H9 (cell line): ENCODE data around the gene IER5. TPM values are rescaled to one million over a fixed set of nuclear protein-coding genes. Genes with fewer than 3 reads are reported as not detected.

ENCODE experiments used
- DNase-seq: peaks from one replicate; pipeline ENCODE4 v3.0.0-alpha.2; 2017
- H2AFZ ChIP-seq: one replicate; pipeline ENCODE4 v1.6.1; 2013; ENCODE audit warnings: mild to moderate bottlenecking, low read length, control low read depth, moderate library complexity
- H2AK5ac ChIP-seq: 2 replicates; pipeline ENCODE4 v1.6.1; 2013; ENCODE audit warnings: low read length, control low read depth, mixed read lengths; ENCODE audit not compliant: insufficient read length
- H2BK120ac ChIP-seq: one replicate; pipeline ENCODE4 v1.6.1; 2013; ENCODE audit warnings: low read depth, mild to moderate bottlenecking, low read length, control low read depth, inconsistent platforms; ENCODE audit not compliant: poor library complexity, severe bottlenecking
- H2BK12ac ChIP-seq: 2 replicates; pipeline ENCODE4 v1.6.1; 2013; ENCODE audit warnings: low read length, control low read depth, mixed read lengths, low read depth; ENCODE audit not compliant: insufficient read length
- H2BK15ac ChIP-seq: 2 replicates; pipeline ENCODE4 v1.6.1; 2013; ENCODE audit warnings: low read depth, low read length, control low read depth
- H2BK20ac ChIP-seq: one replicate; pipeline ENCODE4 v1.6.1; 2013; ENCODE audit warnings: low read depth, mild to moderate bottlenecking, low read length, control low read depth, inconsistent platforms; ENCODE audit not compliant: poor library complexity, severe bottlenecking
- H2BK5ac ChIP-seq: 2 replicates; pipeline ENCODE4 v1.6.1; 2013; ENCODE audit warnings: low read length, control low read depth, mixed read lengths; ENCODE audit not compliant: insufficient read length
- H3K14ac ChIP-seq: 2 replicates; pipeline ENCODE4 v1.6.1; 2013; ENCODE audit warnings: low read length, control low read depth; ENCODE audit not compliant: insufficient read depth
- H3K18ac ChIP-seq: 2 replicates; pipeline ENCODE4 v1.6.1; 2013; ENCODE audit warnings: low read depth, mild to moderate bottlenecking, mixed read lengths, low read length, control low read depth; ENCODE audit not compliant: insufficient read length
- H3K23ac ChIP-seq: 2 replicates; pipeline ENCODE4 v1.6.1; 2013; ENCODE audit warnings: low read length, control low read depth, mixed read lengths, low read depth; ENCODE audit not compliant: insufficient read length
- H3K23me2 ChIP-seq: 2 replicates; pipeline ENCODE4 v1.6.1; 2013; ENCODE audit warnings: low read depth, mild to moderate bottlenecking, mixed read lengths, low read length, control low read depth; ENCODE audit not compliant: insufficient read length, poor library complexity, severe bottlenecking
- H3K27ac ChIP-seq: 2 replicates; pipeline ENCODE4 v1.5.1; 2013; ENCODE audit warnings: low read length, control low read depth, mixed read lengths, low read depth; ENCODE audit not compliant: insufficient read length
- H3K27me3 ChIP-seq: 2 replicates; pipeline ENCODE4 v1.6.1; 2013; ENCODE audit warnings: low read length, control low read depth, inconsistent platforms; ENCODE audit not compliant: insufficient read depth
- H3K4ac ChIP-seq: 2 replicates; pipeline ENCODE4 v1.6.1; 2013; ENCODE audit warnings: low read depth, mild to moderate bottlenecking, control low read depth, inconsistent platforms, low read length, moderate library complexity
- H3K4me1 ChIP-seq: 2 replicates; pipeline ENCODE4 v1.6.1; 2013; ENCODE audit warnings: low read length, control low read depth, inconsistent platforms; ENCODE audit not compliant: insufficient read depth
- H3K4me2 ChIP-seq: 2 replicates; pipeline ENCODE4 v1.6.1; 2013; ENCODE audit warnings: low read length, control low read depth, mixed read lengths; ENCODE audit not compliant: insufficient read length, insufficient read depth
- H3K56ac ChIP-seq: 2 replicates; pipeline ENCODE4 v1.6.1; 2013; ENCODE audit warnings: low read depth, mild to moderate bottlenecking, mixed read lengths, low read length, control low read depth; ENCODE audit not compliant: insufficient read length
- H3K79me1 ChIP-seq: 2 replicates; pipeline ENCODE4 v1.6.1; 2013; ENCODE audit warnings: low read depth, mild to moderate bottlenecking, moderate library complexity, low read length, control low read depth, inconsistent platforms; ENCODE audit not compliant: insufficient read depth, poor library complexity, severe bottlenecking
- H3K79me2 ChIP-seq: 2 replicates; pipeline ENCODE4 v1.6.1; 2013; ENCODE audit warnings: low read length, control low read depth, inconsistent platforms; ENCODE audit not compliant: insufficient read depth
- H3K9ac ChIP-seq: 2 replicates; pipeline ENCODE4 v1.6.1; 2013; ENCODE audit warnings: low read length, control low read depth, mixed read lengths; ENCODE audit not compliant: insufficient read length; ENCODE audit errors: extremely low read depth
- H3K9me3 ChIP-seq: one replicate; pipeline ENCODE4 v1.6.1; 2013; ENCODE audit warnings: low read depth, low read length, inconsistent platforms; ENCODE audit not compliant: control insufficient read depth
- H3T11ph ChIP-seq: one replicate; pipeline ENCODE4 v1.6.1; 2013; ENCODE audit warnings: mild to moderate bottlenecking, low read length, control low read depth, inconsistent platforms
- H4K20me1 ChIP-seq: one replicate; pipeline ENCODE4 v1.6.1; 2013; ENCODE audit not compliant: control insufficient read depth, insufficient read length, insufficient read depth
- H4K5ac ChIP-seq: 2 replicates; pipeline ENCODE4 v1.6.1; 2013; ENCODE audit warnings: low read depth, mild to moderate bottlenecking, mixed read lengths, low read length, control low read depth; ENCODE audit not compliant: insufficient read length
- H4K8ac ChIP-seq: replicated peaks from 2 replicates; pipeline ENCODE4 v1.6.1; 2013; ENCODE audit warnings: low read length, control low read depth, mixed read lengths, low read depth; ENCODE audit not compliant: insufficient read length
- H4K91ac ChIP-seq: 2 replicates; pipeline ENCODE4 v1.6.1; 2013; ENCODE audit warnings: low read depth, mild to moderate bottlenecking, moderate library complexity, mixed read lengths, low read length, control low read depth; ENCODE audit not compliant: insufficient read length
- H3K27ac Mint-ChIP-seq, 3 experiments: 2 replicates in 2 of 3; 3 replicates in 1 of 3; pipeline ENCODE4 v1.8.0; 2020 to 2021; ENCODE audit warnings: mixed read lengths in 3 of 3, mild to moderate bottlenecking in 1 of 3, moderate library complexity in 1 of 3
- H3K27me3 Mint-ChIP-seq: 2 replicates; pipeline ENCODE4 v1.8.0; 2021; ENCODE audit warnings: low read depth, mild to moderate bottlenecking, moderate library complexity, mixed read lengths
- H3K36me3 Mint-ChIP-seq, 3 experiments: 2 replicates in 2 of 3; 3 replicates in 1 of 3; pipeline ENCODE4 v1.8.0; 2020 to 2021; ENCODE audit warnings: low read depth in 3 of 3, mixed read lengths in 3 of 3; ENCODE audit not compliant: insufficient read depth in 1 of 3
- H3K4me1 Mint-ChIP-seq, 2 experiments: 2 replicates each; pipeline ENCODE4 v1.8.0; 2020; ENCODE audit warnings: mixed read lengths in 2 of 2
- H3K4me3 Mint-ChIP-seq, 2 experiments: 2 replicates in 1 of 2; 3 replicates in 1 of 2; pipeline ENCODE4 v1.8.0; 2020 to 2021; ENCODE audit warnings: mild to moderate bottlenecking in 2 of 2, mixed read lengths in 2 of 2, moderate library complexity in 1 of 2
- H3K9me3 Mint-ChIP-seq, 2 experiments: 2 replicates in 1 of 2; 3 replicates in 1 of 2; pipeline ENCODE4 v1.8.0; 2020; ENCODE audit warnings: mild to moderate bottlenecking in 2 of 2, mixed read lengths in 2 of 2, moderate library complexity in 1 of 2
- WGBS: extraction: QIAGEN DNeasy Blood & Tissue Kit; methylation state at CpG from one replicate; pipeline ENCODE4 v1.1.7; 2013; ENCODE audit warnings: missing lambda C conversion rate, low lambda C conversion rate, mixed read lengths; ENCODE audit not compliant: insufficient read length; ENCODE audit errors: extremely low coverage; 5-methylcytosine and 5-hydroxymethylcytosine counted together
- total RNA-seq: library from RNA; stranded (reverse); gene quantifications from 2 replicates; pipeline ENCODE4 v1.2.1, GENCODE V29; 2021
- TF ChIP-seq, protein P1 (sequence below): fragments of 200-600 bp; sonication (generic); conservative IDR thresholded peaks from 3 replicates; pipeline ENCODE4 v1.8.0; 2021; ENCODE audit warnings: antibody characterized with exemption, mild to moderate bottlenecking

IER5 gene
- total RNA-seq, 1 experiment from 2014 or later = 6.7 TPM

DNA sequence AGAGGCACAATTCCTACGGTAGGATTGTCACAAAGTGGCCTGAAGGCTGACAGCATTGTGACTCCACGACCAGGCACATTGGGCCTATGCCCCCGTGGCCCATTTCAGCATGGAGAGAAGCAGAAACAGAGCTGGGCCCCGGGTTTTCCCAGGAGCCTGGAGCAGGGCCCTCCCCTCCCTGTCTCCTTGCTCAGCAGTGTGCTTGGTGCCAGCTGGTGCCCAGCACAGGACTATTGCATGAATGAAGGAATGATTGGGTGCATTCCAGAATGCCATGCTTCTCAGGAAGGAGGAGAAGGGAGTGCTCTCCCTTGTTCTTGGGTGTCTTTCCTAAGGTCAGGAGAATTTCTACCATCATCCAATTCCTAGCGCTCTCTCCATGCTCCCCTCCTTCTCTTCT, 33.7 kb downstream of the IER5 start:
- Histone ChIP-seq H2BK120ac (no peak overlapping the region), H2BK12ac (no peak overlapping the region), H3K18ac (no peak overlapping the region), H3K23me2 (no peaks in the 10 kb centered on the region), H3K9me3 (no peaks in the 10 kb centered on the region), H3K79me1 (no peaks in the 10 kb centered on the region), H3K56ac (no peak overlapping the region), H2BK15ac (no peak overlapping the region), H3K23ac (no peak overlapping the region), H3K14ac (no peak overlapping the region), H2BK20ac (no peak overlapping the region), H3K4ac (no peak overlapping the region), H4K91ac (no peak overlapping the region), H3K27me3 (no peaks in the 10 kb centered on the region), H3K79me2 (no peaks in the 10 kb centered on the region), H4K20me1 (no peaks in the 10 kb centered on the region), H3T11ph (no peak overlapping the region), H2AFZ (no peak overlapping the region), H4K5ac (no peak overlapping the region), H2BK5ac (no peak overlapping the region), H3K4me1 (no peaks in the 10 kb centered on the region; the same call in 1 of the 2 replicates), H4K8ac (no peak overlapping the region), H3K27ac (no peak overlapping the region), H3K4me2 (no peak overlapping the region), H3K9ac (no peak overlapping the region), H2AK5ac (no peak overlapping the region)
- Mint-ChIP-seq H3K4me1 (peaks cover 25 to 29% of the 10 kb centered on the region in 2 experiments), H3K27me3 (no peaks in the 10 kb centered on the region; the same call in 1 of the 2 replicates), H3K36me3 (no peaks in the 10 kb centered on the region; a peak in 1 of 7 replicates), H3K9me3 (no peaks in the 10 kb centered on the region), H3K27ac (no peak overlapping the region), H3K4me3 (no peak overlapping the region)
- no CpG with 5 or more reads among the region's 5 CpGs for WGBS
- DNase-seq = no peak
- TF ChIP-seq, protein P1, sequence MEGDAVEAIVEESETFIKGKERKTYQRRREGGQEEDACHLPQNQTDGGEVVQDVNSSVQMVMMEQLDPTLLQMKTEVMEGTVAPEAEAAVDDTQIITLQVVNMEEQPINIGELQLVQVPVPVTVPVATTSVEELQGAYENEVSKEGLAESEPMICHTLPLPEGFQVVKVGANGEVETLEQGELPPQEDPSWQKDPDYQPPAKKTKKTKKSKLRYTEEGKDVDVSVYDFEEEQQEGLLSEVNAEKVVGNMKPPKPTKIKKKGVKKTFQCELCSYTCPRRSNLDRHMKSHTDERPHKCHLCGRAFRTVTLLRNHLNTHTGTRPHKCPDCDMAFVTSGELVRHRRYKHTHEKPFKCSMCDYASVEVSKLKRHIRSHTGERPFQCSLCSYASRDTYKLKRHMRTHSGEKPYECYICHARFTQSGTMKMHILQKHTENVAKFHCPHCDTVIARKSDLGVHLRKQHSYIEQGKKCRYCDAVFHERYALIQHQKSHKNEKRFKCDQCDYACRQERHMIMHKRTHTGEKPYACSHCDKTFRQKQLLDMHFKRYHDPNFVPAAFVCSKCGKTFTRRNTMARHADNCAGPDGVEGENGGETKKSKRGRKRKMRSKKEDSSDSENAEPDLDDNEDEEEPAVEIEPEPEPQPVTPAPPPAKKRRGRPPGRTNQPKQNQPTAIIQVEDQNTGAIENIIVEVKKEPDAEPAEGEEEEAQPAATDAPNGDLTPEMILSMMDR = no peak
